8988T (cell line): Measurements from ENCODE around the gene CTCF.
A peak's percentile ranks its signal among the peaks of the same experiment; 100 is the strongest.

Experiments
- DNase-seq: peaks from one replicate; pipeline ENCODE4 v3.0.0; 2011

CTCF gene

GRCh38 chr16:67534431-67534830 is 27.9 kb upstream of the CTCF start:
- peak; percentile 59 for DNase-seq

GRCh38 chr16:67535201-67535600 is 27.1 kb upstream of the CTCF start:
- DNase-seq = peak; percentile 9

GRCh38 chr16:67537270-67537635 is 25.1 kb upstream of the CTCF start:
- DNase-seq = peak; percentile 95

GRCh38 chr16:67537636-67538591 is 24.4 kb upstream of the CTCF start:
- DNase-seq = peak; percentile 79

- no peak for DNase-seq
Measured at GRCh38 chr16:67538666-67539101, 23.6 kb upstream of the CTCF start.

- DNase-seq = no peak
Measured at GRCh38 chr16:67539271-67539670, 23.1 kb upstream of the CTCF start.

- DNase-seq = no peak
Measured at GRCh38 chr16:67539691-67540635, 22.4 kb upstream of the CTCF start.

GRCh38 chr16:67540756-67541155 is 21.6 kb upstream of the CTCF start:
- no peak for DNase-seq

- no peak for DNase-seq
Measured at GRCh38 chr16:67541391-67542263, 20.7 kb upstream of the CTCF start.

GRCh38 chr16:67542464-67542863 is 19.9 kb upstream of the CTCF start:
- DNase-seq = peak; percentile 98

- peak; percentile 37 for DNase-seq
Measured at GRCh38 chr16:67543036-67543435, 19.3 kb upstream of the CTCF start.

GRCh38 chr16:67543582-67543981 is 18.7 kb upstream of the CTCF start:
- no peak for DNase-seq

GRCh38 chr16:67544329-67544841 is 17.9 kb upstream of the CTCF start:
- peak; percentile 59 for DNase-seq

- DNase-seq = peak; percentile 21
Measured at GRCh38 chr16:67544844-67545664, 17.3 kb upstream of the CTCF start.

- DNase-seq = no peak
Measured at GRCh38 chr16:67545665-67546024, 16.7 kb upstream of the CTCF start.

- DNase-seq = no peak
Measured at GRCh38 chr16:67546091-67546501, 16.2 kb upstream of the CTCF start.

GRCh38 chr16:67546761-67547422 is 15.4 kb upstream of the CTCF start:
- DNase-seq = peak; percentile 94

- no peak for DNase-seq
Measured at GRCh38 chr16:67547423-67548264, 14.7 kb upstream of the CTCF start.

- no peak for DNase-seq
Measured at GRCh38 chr16:67548265-67549126, 13.8 kb upstream of the CTCF start.
